ENCODE results near the gene MAP3K14.

DNA sequence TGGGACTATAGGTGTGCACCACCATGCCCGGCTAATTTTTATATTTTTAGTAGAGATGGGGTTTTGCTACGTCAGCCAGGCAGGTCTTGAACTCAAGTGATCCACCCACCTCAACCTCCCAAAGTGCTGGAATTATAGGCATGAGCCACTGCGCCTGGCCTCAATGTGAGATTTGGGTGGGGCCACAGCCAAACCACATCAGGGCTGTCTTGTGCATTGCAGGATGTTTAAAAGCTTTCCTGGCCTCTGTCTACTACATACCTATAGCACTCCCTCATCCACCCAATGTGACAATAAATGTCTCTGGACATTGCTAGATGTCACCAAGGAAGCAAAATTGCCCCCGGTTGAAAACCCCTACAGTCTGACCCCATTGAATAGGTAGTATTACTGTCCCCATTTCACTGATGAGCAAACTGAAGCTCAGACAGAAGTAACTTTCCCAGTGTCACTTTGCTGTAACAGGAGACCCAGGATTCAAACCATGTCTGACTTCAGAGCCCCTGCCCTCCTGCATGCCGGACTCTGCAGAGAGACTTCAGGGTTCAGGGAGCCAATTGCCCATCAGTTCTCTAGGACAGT lies 3.6 kb upstream of the MAP3K14 start:
- TF ChIP-seq, protein P1, sequence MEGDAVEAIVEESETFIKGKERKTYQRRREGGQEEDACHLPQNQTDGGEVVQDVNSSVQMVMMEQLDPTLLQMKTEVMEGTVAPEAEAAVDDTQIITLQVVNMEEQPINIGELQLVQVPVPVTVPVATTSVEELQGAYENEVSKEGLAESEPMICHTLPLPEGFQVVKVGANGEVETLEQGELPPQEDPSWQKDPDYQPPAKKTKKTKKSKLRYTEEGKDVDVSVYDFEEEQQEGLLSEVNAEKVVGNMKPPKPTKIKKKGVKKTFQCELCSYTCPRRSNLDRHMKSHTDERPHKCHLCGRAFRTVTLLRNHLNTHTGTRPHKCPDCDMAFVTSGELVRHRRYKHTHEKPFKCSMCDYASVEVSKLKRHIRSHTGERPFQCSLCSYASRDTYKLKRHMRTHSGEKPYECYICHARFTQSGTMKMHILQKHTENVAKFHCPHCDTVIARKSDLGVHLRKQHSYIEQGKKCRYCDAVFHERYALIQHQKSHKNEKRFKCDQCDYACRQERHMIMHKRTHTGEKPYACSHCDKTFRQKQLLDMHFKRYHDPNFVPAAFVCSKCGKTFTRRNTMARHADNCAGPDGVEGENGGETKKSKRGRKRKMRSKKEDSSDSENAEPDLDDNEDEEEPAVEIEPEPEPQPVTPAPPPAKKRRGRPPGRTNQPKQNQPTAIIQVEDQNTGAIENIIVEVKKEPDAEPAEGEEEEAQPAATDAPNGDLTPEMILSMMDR (IDR thresholded peaks at IDR 0.05; ENCODE audit: insufficient read depth, low read length, poor library complexity, severe bottlenecking), result no peak
- TF ChIP-seq EZH2phosphoT487 (conservative IDR thresholded peaks at IDR 0.05; ENCODE audit: low read length), result no peak
